ENCODE results near the gene RAB6B.

The RAB6B gene

GRCh38 chr3:133930341-133930933 lies 34.8 kb upstream of the RAB6B start:
- no peak for DNase-seq (ENCODE audit: low read depth in 2 of 2)

DNA sequence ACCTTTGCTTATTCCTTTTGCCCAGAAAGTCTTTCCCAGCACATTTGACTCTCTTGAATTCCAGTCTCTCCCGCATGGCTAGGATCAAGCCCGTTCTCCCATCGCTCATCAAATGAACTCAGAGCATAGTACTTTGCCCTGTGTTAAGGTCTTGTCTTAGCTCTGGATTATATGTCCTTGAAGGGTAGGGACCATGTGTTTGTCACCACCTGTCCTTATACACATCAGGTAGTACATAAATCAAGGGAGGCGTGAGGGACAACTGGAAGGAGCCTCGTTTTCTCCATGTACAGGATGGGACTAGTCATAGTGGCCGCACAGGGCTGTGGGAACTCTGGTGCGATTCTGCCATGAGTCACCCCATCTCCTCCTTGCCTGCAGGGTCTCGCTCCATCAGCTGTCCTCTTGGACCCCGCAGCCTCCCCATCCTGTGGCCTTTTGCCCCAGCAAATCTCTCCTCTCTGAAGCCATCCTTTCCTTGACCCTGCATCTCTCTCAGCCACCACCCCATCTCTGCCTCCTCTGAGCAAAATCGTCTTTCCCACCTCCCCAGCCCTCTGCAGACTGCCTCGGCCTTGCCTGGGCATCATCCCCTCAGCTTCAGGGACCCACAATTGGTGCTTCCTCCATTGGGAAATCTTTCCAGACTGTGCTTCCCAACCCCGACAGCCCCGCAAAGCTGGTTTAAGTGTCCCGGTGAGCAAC lies 33.4 kb upstream of the RAB6B start:
- no peak for DNase-seq (ENCODE audit: low read depth in 2 of 2)

DNA sequence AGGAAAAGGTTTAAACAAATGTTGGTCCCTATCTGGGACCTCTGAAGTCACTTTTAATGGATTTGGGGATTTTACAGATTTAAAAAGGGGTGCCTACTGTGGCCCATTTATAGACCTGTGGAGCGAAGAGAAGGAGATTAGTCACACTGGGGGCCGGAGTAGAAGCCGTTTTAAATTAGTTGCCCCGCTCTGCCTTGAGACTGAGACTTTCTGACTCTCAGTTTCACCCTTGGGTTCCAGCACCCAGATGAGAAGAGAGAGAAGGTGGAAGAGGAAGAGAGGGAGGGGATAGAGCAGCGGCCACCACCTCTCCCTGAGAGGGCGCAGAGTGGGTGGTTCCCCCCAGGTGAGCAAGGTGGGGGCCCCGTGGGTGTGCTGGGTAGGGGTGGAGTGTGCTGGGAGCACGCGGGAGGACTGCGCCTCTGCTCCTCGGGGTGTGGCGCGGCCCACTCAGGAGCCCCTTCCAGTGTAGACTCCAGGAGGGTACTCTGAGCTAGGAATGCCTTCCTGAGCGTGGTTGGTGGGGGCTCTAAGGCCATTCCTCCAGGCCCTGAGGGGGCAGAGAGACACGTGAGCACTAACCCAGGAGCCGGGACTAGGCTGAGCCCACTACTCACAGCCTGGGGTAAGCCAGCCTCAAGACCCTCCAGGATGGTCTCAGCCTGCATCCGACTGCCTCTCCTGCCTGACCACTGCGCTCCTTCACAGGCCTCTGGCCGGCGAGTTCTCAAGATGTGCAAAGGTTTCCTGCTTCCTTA lies 32.6 kb upstream of the RAB6B start:
- no peak for DNase-seq (ENCODE audit: low read depth in 2 of 2)

GRCh38 chr3:133927540-133928066 lies 31.9 kb upstream of the RAB6B start:
- no peak for DNase-seq (ENCODE audit: low read depth in 2 of 2)

GRCh38 chr3:133926736-133927539 lies 31.3 kb upstream of the RAB6B start:
- no peak for DNase-seq (ENCODE audit: low read depth in 2 of 2)

GRCh38 chr3:133925960-133926735 lies 30.5 kb upstream of the RAB6B start:
- no peak for DNase-seq (ENCODE audit: low read depth in 2 of 2)

DNA sequence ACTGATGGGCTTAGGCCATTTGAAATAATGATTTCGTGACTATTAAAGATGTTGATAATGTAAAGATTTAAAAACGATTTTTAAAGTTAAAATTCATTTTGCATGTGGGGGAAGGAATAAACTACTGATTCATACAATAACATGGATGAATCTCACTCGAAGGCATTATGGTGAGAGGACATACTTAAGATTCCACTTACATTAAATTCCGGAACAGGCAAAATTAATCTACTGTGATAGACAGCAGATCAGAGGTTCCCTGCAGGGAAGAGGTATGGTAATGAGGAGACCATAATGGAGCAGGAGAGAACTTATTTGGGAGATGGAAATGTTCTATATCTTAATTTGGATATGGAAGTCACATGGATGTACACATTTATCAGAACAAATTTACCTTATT lies 28.4 kb upstream of the RAB6B start:
- no peak for DNase-seq (ENCODE audit: low read depth in 2 of 2)

DNA sequence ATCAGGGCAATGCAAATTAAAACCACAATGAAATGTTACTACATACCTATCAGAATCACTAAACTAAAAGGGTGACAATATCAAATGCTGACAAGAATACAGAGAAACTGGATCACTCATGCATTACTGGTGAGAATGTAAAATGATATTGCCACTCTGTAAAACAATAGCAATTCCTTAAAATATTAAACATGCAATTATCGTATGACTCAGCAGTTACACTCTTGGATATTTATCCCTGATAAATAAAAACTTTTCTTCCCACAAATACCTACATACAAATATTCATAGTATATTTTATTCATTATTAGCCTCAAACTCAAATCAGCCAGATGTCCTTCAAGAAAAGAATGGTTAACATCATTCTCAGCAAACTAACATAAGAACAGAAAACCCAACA lies 25.9 kb upstream of the RAB6B start:
- no peak for DNase-seq (ENCODE audit: low read depth in 2 of 2)

DNA sequence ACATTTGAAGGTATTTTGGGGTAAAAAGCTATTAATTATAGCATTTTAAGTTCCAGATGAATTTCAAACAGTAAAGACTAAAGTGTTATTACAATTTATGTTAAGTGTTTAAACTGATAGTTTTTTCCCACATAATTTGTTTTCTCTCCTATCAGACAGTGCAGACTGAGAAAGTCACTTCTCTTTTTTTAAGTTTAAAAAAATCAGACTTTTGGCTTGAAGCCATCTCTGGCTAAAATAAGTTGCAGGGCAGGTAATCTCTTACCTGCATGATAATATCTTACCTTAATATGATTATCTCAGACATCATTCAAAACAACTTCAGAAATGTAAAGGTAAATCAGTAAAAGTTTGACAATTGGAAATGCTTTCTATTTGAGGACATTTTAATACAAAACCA lies 21.5 kb upstream of the RAB6B start:
- DNase-seq (ENCODE audit: low read depth in 2 of 2) = no peak

GRCh38 chr3:133915685-133916658 lies 20.3 kb upstream of the RAB6B start:
- DNase-seq (ENCODE audit: low read depth in 2 of 2) = no peak

DNA sequence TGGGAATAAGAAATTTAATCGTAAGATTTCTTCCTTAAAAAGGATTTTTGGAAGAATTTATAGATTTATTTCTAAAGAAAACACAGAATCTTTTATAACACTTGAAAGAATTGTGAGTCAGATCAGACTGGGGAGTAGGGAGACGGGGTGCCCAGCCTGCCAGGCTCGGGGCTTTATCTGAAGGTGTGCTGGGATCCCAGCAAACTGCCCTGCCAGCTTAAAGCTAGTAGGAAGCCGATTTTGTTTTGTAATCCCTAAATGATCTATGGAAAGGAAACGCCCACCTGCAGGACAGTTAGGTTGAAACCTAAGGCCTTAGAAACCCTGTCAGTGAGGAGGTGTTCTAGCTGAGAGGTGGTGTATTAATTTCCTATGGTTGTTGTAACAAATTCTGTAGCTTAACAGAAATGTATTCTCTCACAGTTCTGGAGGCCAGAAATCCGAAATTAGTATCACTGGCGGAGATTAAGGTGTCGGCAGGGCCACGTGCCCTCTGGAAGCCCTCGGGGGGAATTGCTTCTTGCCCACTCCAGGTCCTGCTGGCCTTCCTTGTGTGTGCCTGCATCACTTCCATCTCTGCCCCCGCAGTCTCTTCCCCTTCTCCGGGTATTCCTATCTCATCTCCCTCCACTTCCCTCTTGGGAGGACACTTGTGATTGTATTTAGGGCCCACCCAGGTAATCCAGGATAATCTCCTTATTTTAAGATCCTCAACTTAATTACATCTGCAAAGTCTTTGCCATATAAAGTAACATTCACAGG lies 19.3 kb upstream of the RAB6B start:
- no peak for DNase-seq (ENCODE audit: low read depth in 2 of 2)

GRCh38 chr3:133910422-133910821 lies 14.7 kb upstream of the RAB6B start:
- DNase-seq (ENCODE audit: low read depth in 2 of 2) = no peak

GRCh38 chr3:133905376-133905775 lies 9.7 kb upstream of the RAB6B start:
- no peak for DNase-seq (ENCODE audit: low read depth in 2 of 2)

GRCh38 chr3:133901847-133902246 lies 6.2 kb upstream of the RAB6B start:
- DNase-seq (ENCODE audit: low read depth in 2 of 2) = no peak

GRCh38 chr3:133901083-133901482 lies 5.4 kb upstream of the RAB6B start:
- no peak for DNase-seq (ENCODE audit: low read depth in 2 of 2)

DNA sequence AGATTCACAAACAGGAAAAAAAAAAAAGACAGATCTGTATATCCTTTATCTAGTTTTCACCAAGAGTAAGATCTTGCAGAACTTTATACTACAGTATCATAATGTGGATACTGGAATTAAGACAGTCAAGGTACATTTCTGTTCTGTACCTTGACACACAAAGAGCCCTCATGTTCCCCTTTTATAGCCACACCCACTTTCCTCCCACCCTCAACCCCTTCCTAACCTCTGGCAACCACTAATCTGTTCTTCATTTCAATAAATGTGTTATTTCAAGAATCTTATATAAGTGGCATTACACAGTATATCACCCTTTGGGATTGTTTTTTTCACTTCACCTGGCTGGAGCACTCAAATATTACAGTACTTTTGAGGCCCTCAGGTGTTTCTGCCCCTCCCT lies 3.6 kb upstream of the RAB6B start:
- DNase-seq (ENCODE audit: low read depth in 2 of 2) = no peak

GRCh38 chr3:133897547-133897946 lies 1.9 kb upstream of the RAB6B start:
- no peak for DNase-seq (ENCODE audit: low read depth in 2 of 2)

DNA sequence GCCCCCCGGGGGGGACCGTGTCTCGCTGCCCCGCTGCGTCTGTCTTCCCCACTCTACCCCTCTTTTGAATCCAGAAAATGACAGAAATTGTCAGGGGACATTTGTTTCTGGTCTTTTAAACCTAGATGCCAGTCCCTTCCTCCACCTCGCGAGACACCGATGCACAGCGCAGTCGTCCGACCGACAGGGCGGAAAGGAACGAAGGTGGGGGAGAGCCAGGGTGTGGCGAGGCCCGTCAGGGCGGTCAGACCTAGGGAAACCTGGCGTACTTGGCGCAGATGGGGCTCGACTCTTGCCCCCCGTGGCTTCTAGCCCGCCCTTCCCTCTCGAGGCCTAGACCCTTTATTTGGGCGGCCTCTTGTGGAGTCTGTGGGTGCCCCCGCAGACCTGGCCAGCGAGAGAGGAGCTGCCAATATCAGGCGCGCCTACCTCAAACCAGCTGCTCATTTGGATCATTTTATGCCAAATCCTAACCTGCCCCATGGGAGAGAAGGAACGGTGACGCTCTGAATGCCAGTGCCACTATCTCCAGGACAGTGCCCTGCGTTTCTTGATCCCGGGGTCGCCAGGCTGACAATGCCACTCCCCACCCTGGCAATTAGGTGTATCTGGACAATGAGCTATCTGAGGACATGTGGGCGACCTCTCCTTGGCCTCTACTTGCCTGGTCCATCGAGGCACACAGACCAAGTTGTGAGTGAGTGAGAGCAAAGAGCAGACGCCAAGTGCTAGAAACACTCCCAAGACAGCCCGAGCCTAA lies 500 bp upstream of the RAB6B start:
- no peak for DNase-seq (ENCODE audit: low read depth in 2 of 2)
